ENCODE measurements around the gene SRP14. TPM values are rescaled to one million over a fixed set of nuclear protein-coding genes. Genes with fewer than 3 reads are reported as not detected.

The SRP14 gene
- total and polyA plus RNA-seq, 9 of the 15 experiments (the other 6 are each of a cell fraction or from before 2014, with no cell fraction given) = 161 to 1,097 (median 402) TPM

GRCh38 chr15:40038638-40039543 is at the start of gene SRP14 (continued):
- no peak for TF ChIP-seq ZBTB34 (CRISPR knock-in tag; IDR thresholded peaks at IDR 0.05)
- TF ChIP-seq SREBF2 (CRISPR knock-in tag; IDR thresholded peaks at IDR 0.05) = no peak
- TF ChIP-seq TRIM28 (IDR thresholded peaks at IDR 0.05) = no peak
- no peak for TF ChIP-seq NFATC3 (IDR thresholded peaks at IDR 0.05)
- peak; percentile 94 for TF ChIP-seq GABPB1 (CRISPR knock-in tag; IDR thresholded peaks at IDR 0.05)
- no peak for TF ChIP-seq MBD1 (CRISPR knock-in tag; IDR thresholded peaks at IDR 0.05)
- no peak for TF ChIP-seq GTF3C2 (IDR thresholded peaks at IDR 0.05; ENCODE audit: borderline replicate concordance, extremely low read depth, insufficient read length)
- TF ChIP-seq RFX1 (IDR thresholded peaks at IDR 0.05) = no peak
- TF ChIP-seq THAP12 (CRISPR knock-in tag; IDR thresholded peaks at IDR 0.05) = no peak; the same call in 1 of the 2 replicates
- no peak; the same call in 1 of the 2 replicates for TF ChIP-seq POLR2H (tag; IDR thresholded peaks at IDR 0.05; ENCODE audit: low read depth)
- TF ChIP-seq AFF1 (IDR thresholded peaks at IDR 0.05; ENCODE audit: low read depth in 1 of 2, partially characterized antibody in 2 of 2) = no peak
- TF ChIP-seq HDAC3 (IDR thresholded peaks at IDR 0.05; ENCODE audit: borderline replicate concordance, partially characterized antibody) = no peak

All from K562 (cell line).